CD4-positive, alpha-beta T cell (primary cell): ENCODE results near the gene GPR156. TPM values are rescaled to one million over a fixed set of nuclear protein-coding genes. Genes with fewer than 3 reads are reported as not detected.

Source experiments
- ATAC-seq: fragments of 200-7000 bp; cut with Tn5 transposase; one replicate; pipeline ENCODE4 v1.10.0; 2022; ENCODE audit warnings: mild to moderate bottlenecking; ENCODE audit not compliant: poor library complexity
- CTCF ChIA-PET: fragments of 350-600 bp; sonication (Branson Sonifier 250); formaldehyde crosslinking; loops from one replicate; lab custom pipeline; 2021; ENCODE audit warnings: antibody characterized with exemption, inconsistent platforms; lab: Charles Lee
- POLR2A ChIA-PET: fragments of 350-600 bp; sonication (Branson Sonifier 250); formaldehyde crosslinking; loops from one replicate; lab custom pipeline; 2021; ENCODE audit warnings: antibody characterized with exemption, inconsistent platforms; lab: Charles Lee
- DNase-seq, 14 experiments: peaks; one replicate each; pipeline ENCODE4 v3.0.0-alpha.2; 2013 to 2020; ENCODE audit warnings: mixed read lengths in 2 of 14
- H3K27ac ChIP-seq, 2 donors: one replicate each; pipeline versions ENCODE4 v1.5.1 to v1.7.0; 2013; ENCODE audit warnings: low read length in 2 of 2, low read depth in 1 of 2, mild to moderate bottlenecking in 1 of 2
- H3K27me3 ChIP-seq, 2 experiments: 1 replicate in 1 of 2; 2 replicates in 1 of 2; pipeline versions ENCODE4 v1.6.1 to v1.7.0; 2013; ENCODE audit warnings: low read length in 2 of 2, control low read depth in 1 of 2, mild to moderate bottlenecking in 1 of 2, moderate library complexity in 1 of 2; ENCODE audit not compliant: insufficient read depth in 2 of 2, control insufficient read depth in 1 of 2
- H3K36me3 ChIP-seq: one replicate; pipeline ENCODE4 v1.6.1; 2013; ENCODE audit warnings: low read length, control low read depth; ENCODE audit not compliant: insufficient read depth
- H3K4me1 ChIP-seq: one replicate; pipeline ENCODE4 v1.6.1; 2013; ENCODE audit warnings: low read length, control low read depth; ENCODE audit not compliant: insufficient read depth
- H3K4me3 ChIP-seq: one replicate; pipeline ENCODE4 v1.5.1; 2013; ENCODE audit warnings: mild to moderate bottlenecking, low read length, moderate library complexity
- H3K9me3 ChIP-seq, 2 experiments: 1 replicate in 1 of 2; 2 replicates in 1 of 2; pipeline versions ENCODE4 v1.6.1 to v1.7.0; 2013; ENCODE audit warnings: low read length in 2 of 2, mild to moderate bottlenecking in 2 of 2, control low read depth in 1 of 2, moderate library complexity in 1 of 2; ENCODE audit not compliant: control insufficient read depth in 1 of 2, insufficient read depth in 1 of 2
- H3K27ac Mint-ChIP-seq: one replicate; pipeline ENCODE4 v1.8.0; 2020; ENCODE audit warnings: mixed read lengths
- H3K27me3 Mint-ChIP-seq: one replicate; pipeline ENCODE4 v1.8.0; 2021; ENCODE audit warnings: mixed read lengths
- H3K36me3 Mint-ChIP-seq: one replicate; pipeline ENCODE4 v1.8.0; 2021; ENCODE audit warnings: low read depth, mixed read lengths
- H3K4me1 Mint-ChIP-seq: one replicate; pipeline ENCODE4 v1.8.0; 2021; ENCODE audit warnings: low read depth, mixed read lengths
- H3K4me3 Mint-ChIP-seq: one replicate; pipeline ENCODE4 v1.8.0; 2020; ENCODE audit warnings: mild to moderate bottlenecking, mixed read lengths
- H3K9me3 Mint-ChIP-seq: one replicate; pipeline ENCODE4 v1.8.0; 2020; ENCODE audit warnings: mixed read lengths
- CTCF ChIP-seq: fragments of 200-600 bp; IDR thresholded peaks from one replicate; pipeline ENCODE4 v1.8.0; 2022; ENCODE audit warnings: antibody characterized with exemption, mild to moderate bottlenecking
- intact Hi-C, 2 experiments: fragments of 100-400 bp; cut with DNase I in 1 of 2; cut with micrococcal nuclease in 1 of 2; formaldehyde crosslinking; loops; one replicate each; pipeline versions ENCODE4 v1.15.1 to v1.9.0; 2023 to 2025; cut with DNase I, micrococcal nuclease
- total RNA-seq, 174 experiments: library from RNA in 2 of 174; stranded (reverse) in 2 of 174; gene quantifications; one replicate each; pipeline ENCODE4 v1.2.3 and lab custom pipeline; 2021 to 2026

Gene GPR156
- total RNA-seq, 2 experiments from 2014 or later = 0.17 to 0.27 TPM

GRCh38 chr3:120285508-120285841 lies 453 bp upstream of the GPR156 start:
- TF ChIP-seq CTCF = no peak
- Mint-ChIP-seq H3K9me3 (no peaks in the 10 kb centered on the region), H3K27ac (no peak overlapping the region), H3K36me3 (no peaks in the 10 kb centered on the region), H3K4me1 (peaks cover 4% of the 10 kb centered on the region), H3K4me3 (no peak overlapping the region), H3K27me3 (peaks cover 85% of the 10 kb centered on the region)
- intact Hi-C loops = no loop called here
- CTCF ChIA-PET = no interaction called here
- Histone ChIP-seq H3K4me1 (peaks cover 3% of the 10 kb centered on the region), H3K4me3 (no peak overlapping the region), H3K27ac (no peak overlapping the region), H3K36me3 (no peaks in the 10 kb centered on the region), H3K27me3 (peaks cover 37 to 58% of the 10 kb centered on the region in 2 experiments), H3K9me3 (peaks cover 0 to 8% of the 10 kb centered on the region in 2 experiments)
- ATAC-seq (no peak), DNase-seq (no peak)
- POLR2A ChIA-PET = no interaction called here

- Mint-ChIP-seq H3K36me3 (no peaks in the 10 kb centered on the region), H3K4me3 (no peak overlapping the region), H3K27ac (no peak overlapping the region), H3K27me3 (peaks cover 78% of the 10 kb centered on the region), H3K9me3 (no peaks in the 10 kb centered on the region), H3K4me1 (peaks cover 4% of the 10 kb centered on the region)
- ChIA-PET POLR2A (no interaction called here), CTCF (no interaction called here)
- H3K36me3 ChIP-seq = no peaks in the 10 kb centered on the region
- TF ChIP-seq CTCF = no peak
- no peak overlapping the region for H3K4me3 ChIP-seq
- ATAC-seq (no peak), DNase-seq (no peak)
- H3K4me1 ChIP-seq = peaks cover 3% of the 10 kb centered on the region
- no peaks in the 10 kb centered on the region for H3K9me3 ChIP-seq
- no peak overlapping the region for H3K27ac ChIP-seq
- H3K27me3 ChIP-seq = peaks cover 26 to 40% of the 10 kb centered on the region in 2 experiments
- intact Hi-C loops = no loop called here
These were observed 3.8 kb downstream of the GPR156 start for GRCh38 chr3:120281261-120281660.

- no peak for ATAC-seq
- CTCF ChIA-PET = no interaction called here
- H3K4me1 Mint-ChIP-seq = peaks cover 4% of the 10 kb centered on the region
These were observed 4.5 kb downstream of the GPR156 start for GRCh38 chr3:120280566-120280965.

More at GRCh38 chr3:120280566-120280965, 4.5 kb downstream of the GPR156 start:
- Mint-ChIP-seq H3K36me3 (no peaks in the 10 kb centered on the region), H3K9me3 (no peaks in the 10 kb centered on the region), H3K27ac (no peak overlapping the region), H3K27me3 (peaks cover 78% of the 10 kb centered on the region), H3K4me3 (no peak overlapping the region)
- intact Hi-C loops = no loop called here
- DNase-seq = no peak
- Histone ChIP-seq H3K36me3 (no peaks in the 10 kb centered on the region), H3K27me3 (peaks cover 20 to 34% of the 10 kb centered on the region in 2 experiments), H3K4me1 (peaks cover 3% of the 10 kb centered on the region), H3K9me3 (no peaks in the 10 kb centered on the region), H3K4me3 (no peak overlapping the region), H3K27ac (no peak overlapping the region)
- POLR2A ChIA-PET = no interaction called here
- TF ChIP-seq CTCF = no peak
